ENCODE data around the gene ZNRF4.

ZNRF4 gene

DNA sequence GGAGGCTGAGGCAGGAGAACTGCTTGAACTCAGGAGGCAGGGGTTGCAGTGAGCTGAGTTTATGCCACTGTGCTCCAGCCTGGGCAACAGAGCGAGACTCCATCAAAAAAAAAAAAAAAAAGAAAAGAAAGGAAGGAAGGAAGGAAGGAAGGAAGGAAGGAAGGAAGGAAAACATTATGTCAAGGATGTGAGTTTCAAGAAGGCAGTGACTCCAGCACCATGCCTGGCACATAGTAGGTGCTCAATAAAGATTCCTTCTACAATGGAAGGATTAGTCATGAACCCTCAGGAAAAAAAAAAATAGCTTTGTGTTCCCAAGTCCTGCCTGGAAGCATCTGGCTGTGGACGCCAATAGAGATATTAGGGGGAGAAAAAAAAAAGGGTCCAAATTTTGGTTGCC lies 10.1 kb upstream of the ZNRF4 start:
- no peak overlapping the region for H3K4me3 ChIP-seq (ENCODE audit: low read length, poor library complexity, severe bottlenecking)
- no peaks in the 10 kb centered on the region for H3F3A ChIP-seq (ENCODE audit: low read depth)
- H3K4me1 ChIP-seq (ENCODE audit: insufficient read depth, low read length, poor library complexity, severe bottlenecking): no peaks in the 10 kb centered on the region
- H3K4me2 ChIP-seq (ENCODE audit: low read depth, low read length, poor library complexity, severe bottlenecking): no peak overlapping the region
- no peaks in the 10 kb centered on the region for H3K9me2 ChIP-seq (replicated peaks; ENCODE audit: low read depth, low read length)
- H2AFZ ChIP-seq (ENCODE audit: low read length): no peak overlapping the region
- H4K20me1 ChIP-seq (ENCODE audit: insufficient read depth, low read length, poor library complexity, severe bottlenecking): no peaks in the 10 kb centered on the region
- H3K36me3 ChIP-seq (ENCODE audit: insufficient read depth, low read length): no peaks in the 10 kb centered on the region
- no peaks in the 10 kb centered on the region for H3K79me2 ChIP-seq (ENCODE audit: insufficient read depth, low read length)
- no peaks in the 10 kb centered on the region for H3K9me3 ChIP-seq (ENCODE audit: insufficient read depth, low read depth, low read length)
- no peaks in the 10 kb centered on the region for H3K27me3 ChIP-seq (ENCODE audit: insufficient read depth, low read length, poor library complexity, severe bottlenecking)
- TF ChIP-seq, protein P1, sequence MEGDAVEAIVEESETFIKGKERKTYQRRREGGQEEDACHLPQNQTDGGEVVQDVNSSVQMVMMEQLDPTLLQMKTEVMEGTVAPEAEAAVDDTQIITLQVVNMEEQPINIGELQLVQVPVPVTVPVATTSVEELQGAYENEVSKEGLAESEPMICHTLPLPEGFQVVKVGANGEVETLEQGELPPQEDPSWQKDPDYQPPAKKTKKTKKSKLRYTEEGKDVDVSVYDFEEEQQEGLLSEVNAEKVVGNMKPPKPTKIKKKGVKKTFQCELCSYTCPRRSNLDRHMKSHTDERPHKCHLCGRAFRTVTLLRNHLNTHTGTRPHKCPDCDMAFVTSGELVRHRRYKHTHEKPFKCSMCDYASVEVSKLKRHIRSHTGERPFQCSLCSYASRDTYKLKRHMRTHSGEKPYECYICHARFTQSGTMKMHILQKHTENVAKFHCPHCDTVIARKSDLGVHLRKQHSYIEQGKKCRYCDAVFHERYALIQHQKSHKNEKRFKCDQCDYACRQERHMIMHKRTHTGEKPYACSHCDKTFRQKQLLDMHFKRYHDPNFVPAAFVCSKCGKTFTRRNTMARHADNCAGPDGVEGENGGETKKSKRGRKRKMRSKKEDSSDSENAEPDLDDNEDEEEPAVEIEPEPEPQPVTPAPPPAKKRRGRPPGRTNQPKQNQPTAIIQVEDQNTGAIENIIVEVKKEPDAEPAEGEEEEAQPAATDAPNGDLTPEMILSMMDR (conservative IDR thresholded peaks at IDR 0.05; ENCODE audit: low read length): no peak
- no peak for TF ChIP-seq EZH2phosphoT487 (IDR thresholded peaks at IDR 0.05; ENCODE audit: borderline replicate concordance)
- H3K9ac ChIP-seq (ENCODE audit: low read depth, low read length, poor library complexity, severe bottlenecking): no peak overlapping the region

GRCh38 chr19:5445561-5446055 lies 9.6 kb upstream of the ZNRF4 start:
- no peaks in the 10 kb centered on the region for H3K9me3 ChIP-seq (ENCODE audit: insufficient read depth, low read depth, low read length)
- no peaks in the 10 kb centered on the region for H3K79me2 ChIP-seq (ENCODE audit: insufficient read depth, low read length)
- H3K4me1 ChIP-seq (ENCODE audit: insufficient read depth, low read length, poor library complexity, severe bottlenecking): no peaks in the 10 kb centered on the region
- no peaks in the 10 kb centered on the region for H3K36me3 ChIP-seq (ENCODE audit: insufficient read depth, low read length)
- no peak overlapping the region for H3K4me3 ChIP-seq (ENCODE audit: low read length, poor library complexity, severe bottlenecking)
- H4K20me1 ChIP-seq (ENCODE audit: insufficient read depth, low read length, poor library complexity, severe bottlenecking): no peaks in the 10 kb centered on the region
- no peak overlapping the region for H2AFZ ChIP-seq (ENCODE audit: low read length)
- TF ChIP-seq EZH2phosphoT487 (IDR thresholded peaks at IDR 0.05; ENCODE audit: borderline replicate concordance): no peak
- TF ChIP-seq, protein P1 (conservative IDR thresholded peaks at IDR 0.05; ENCODE audit: low read length): no peak
- no peaks in the 10 kb centered on the region for H3F3A ChIP-seq (ENCODE audit: low read depth)
- no peak overlapping the region for H3K9ac ChIP-seq (ENCODE audit: low read depth, low read length, poor library complexity, severe bottlenecking)
- H3K27me3 ChIP-seq (ENCODE audit: insufficient read depth, low read length, poor library complexity, severe bottlenecking): no peaks in the 10 kb centered on the region
- no peak overlapping the region for H3K4me2 ChIP-seq (ENCODE audit: low read depth, low read length, poor library complexity, severe bottlenecking)
- H3K9me2 ChIP-seq (replicated peaks; ENCODE audit: low read depth, low read length): no peaks in the 10 kb centered on the region

DNA sequence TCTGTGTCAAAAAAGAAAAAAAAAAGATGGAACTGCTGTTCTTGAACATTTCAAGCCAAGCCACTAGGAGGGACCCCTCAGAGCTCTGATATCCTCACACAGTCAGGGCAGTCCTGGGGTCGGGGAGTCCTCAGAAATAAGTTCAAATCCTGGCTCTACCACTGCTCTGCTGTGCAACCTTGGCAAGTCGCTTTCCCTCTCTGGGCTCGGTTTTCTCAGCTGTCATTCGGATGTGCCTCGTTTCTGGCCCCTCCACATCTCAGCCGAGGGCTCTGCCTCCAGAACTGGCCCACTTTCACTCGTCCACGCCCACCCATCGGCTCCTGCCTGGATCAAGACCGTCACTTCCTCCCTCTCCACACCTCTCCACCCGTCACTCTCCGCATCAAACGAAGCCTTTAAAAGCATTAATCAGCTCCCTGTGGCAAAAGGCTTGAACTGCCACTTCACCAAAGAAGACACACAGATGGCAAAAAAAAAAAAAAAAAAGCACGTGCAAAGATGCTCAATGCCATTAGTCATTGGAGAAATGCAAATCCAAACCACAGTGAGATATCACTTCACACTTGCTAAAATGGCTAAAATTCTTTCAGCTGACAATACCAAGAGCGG lies 7.4 kb upstream of the ZNRF4 start:
- no peaks in the 10 kb centered on the region for H3K9me3 ChIP-seq (ENCODE audit: insufficient read depth, low read depth, low read length)
- H3K36me3 ChIP-seq (ENCODE audit: insufficient read depth, low read length): no peaks in the 10 kb centered on the region
- H3K9me2 ChIP-seq (replicated peaks; ENCODE audit: low read depth, low read length): no peaks in the 10 kb centered on the region
- TF ChIP-seq, protein P1 (conservative IDR thresholded peaks at IDR 0.05; ENCODE audit: low read length): no peak
- TF ChIP-seq EZH2phosphoT487 (IDR thresholded peaks at IDR 0.05; ENCODE audit: borderline replicate concordance): no peak
- no peaks in the 10 kb centered on the region for H3K4me1 ChIP-seq (ENCODE audit: insufficient read depth, low read length, poor library complexity, severe bottlenecking)
- no peak overlapping the region for H3K9ac ChIP-seq (ENCODE audit: low read depth, low read length, poor library complexity, severe bottlenecking)
- no peaks in the 10 kb centered on the region for H4K20me1 ChIP-seq (ENCODE audit: insufficient read depth, low read length, poor library complexity, severe bottlenecking)
- no peaks in the 10 kb centered on the region for H3K27me3 ChIP-seq (ENCODE audit: insufficient read depth, low read length, poor library complexity, severe bottlenecking)
- H3F3A ChIP-seq (ENCODE audit: low read depth): no peaks in the 10 kb centered on the region
- no peak overlapping the region for H3K4me2 ChIP-seq (ENCODE audit: low read depth, low read length, poor library complexity, severe bottlenecking)
- H3K79me2 ChIP-seq (ENCODE audit: insufficient read depth, low read length): no peaks in the 10 kb centered on the region
- H3K4me3 ChIP-seq (ENCODE audit: low read length, poor library complexity, severe bottlenecking): no peak overlapping the region
- no peak overlapping the region for H2AFZ ChIP-seq (ENCODE audit: low read length)
